ENCODE data around the gene SPEG. TPM values are rescaled to one million over a fixed set of nuclear protein-coding genes. Genes with fewer than 3 reads are reported as not detected.

The SPEG gene
- total and polyA plus RNA-seq, 9 donors: 66.5 to 177 (median 146) TPM

Other genes starting within 250 kb of the SPEG start
- 26.6 TPM for gene ZFAND2B, start 228.1 kb upstream of the SPEG start, total RNA-seq
- 10 to 100 TPM; 18.8 to 31.9 (median 22.8) TPM for gene ZFAND2B, start 228.1 kb upstream of the SPEG start, polyA plus RNA-seq (ENCODE audit: insufficient read depth in 1 of 8, insufficient read length in 8 of 8, low replicate concordance in 1 of 8)
- gene ABCB6, start 215.9 kb upstream of the SPEG start, total RNA-seq: 28.7 TPM
- 10 to 100 TPM; 28.4 to 42.0 (median 34.2) TPM for gene ABCB6, start 215.9 kb upstream of the SPEG start, polyA plus RNA-seq (ENCODE audit: insufficient read depth in 1 of 8, insufficient read length in 8 of 8, low replicate concordance in 1 of 8)
- 13.7 TPM for gene ATG9A, start 205.2 kb upstream of the SPEG start, total RNA-seq
- 10 to 100 TPM; 27.6 to 35.1 (median 32.3) TPM for gene ATG9A, start 205.2 kb upstream of the SPEG start, polyA plus RNA-seq (ENCODE audit: insufficient read depth in 1 of 8, insufficient read length in 8 of 8, low replicate concordance in 1 of 8)
- gene ANKZF1, start 205.0 kb upstream of the SPEG start, total RNA-seq: 21.5 TPM
- 10 to 100 TPM; 16.3 to 32.0 (median 23.6) TPM for gene ANKZF1, start 205.0 kb upstream of the SPEG start, polyA plus RNA-seq (ENCODE audit: insufficient read depth in 1 of 8, insufficient read length in 8 of 8, low replicate concordance in 1 of 8)
- 6.6 TPM for gene GLB1L, start 189.4 kb upstream of the SPEG start, total RNA-seq
- gene GLB1L, start 189.4 kb upstream of the SPEG start, polyA plus RNA-seq (ENCODE audit: insufficient read depth in 1 of 8, insufficient read length in 8 of 8, low replicate concordance in 1 of 8): 1 to 10 TPM; 3.3 to 9.9 (median 5.7) TPM
- 12.5 TPM for gene STK16, start 189.4 kb upstream of the SPEG start, total RNA-seq
- gene STK16, start 189.4 kb upstream of the SPEG start, polyA plus RNA-seq (ENCODE audit: insufficient read depth in 1 of 8, insufficient read length in 8 of 8, low replicate concordance in 1 of 8): 10 to 100 TPM; 15.1 to 23.1 (median 19.6) TPM
- 0.04 TPM for gene TUBA4B, start 181.6 kb upstream of the SPEG start, total RNA-seq
- gene TUBA4B, start 181.6 kb upstream of the SPEG start, polyA plus RNA-seq (ENCODE audit: insufficient read depth in 1 of 8, insufficient read length in 8 of 8, low replicate concordance in 1 of 8): under 1 TPM in 6 of 8 donors, not detected in 2; 0.13 to 0.56 (median 0.18) TPM
- 36.2 TPM for gene TUBA4A, start 180.9 kb upstream of the SPEG start, total RNA-seq
- gene TUBA4A, start 180.9 kb upstream of the SPEG start, polyA plus RNA-seq (ENCODE audit: insufficient read depth in 1 of 8, insufficient read length in 8 of 8, low replicate concordance in 1 of 8): 100 to 1,000 TPM in 4 of 8 donors, 10 to 100 TPM in 4; 77.1 to 160 (median 107) TPM
- 52.6 TPM for gene DNAJB2, start 155.5 kb upstream of the SPEG start, total RNA-seq
- gene DNAJB2, start 155.5 kb upstream of the SPEG start, polyA plus RNA-seq (ENCODE audit: insufficient read depth in 1 of 8, insufficient read length in 8 of 8, low replicate concordance in 1 of 8): 10 to 100 TPM; 77.8 to 93.2 (median 85.9) TPM
- 0.09 TPM for gene PTPRN, start 125.4 kb upstream of the SPEG start, total RNA-seq
- 1 to 10 TPM in 1 of 8 donors, under 1 TPM in 7; 0.09 to 1.0 (median 0.38) TPM for gene PTPRN, start 125.4 kb upstream of the SPEG start, polyA plus RNA-seq (ENCODE audit: insufficient read depth in 1 of 8, insufficient read length in 8 of 8, low replicate concordance in 1 of 8)
- gene RESP18, start 102.1 kb upstream of the SPEG start, total RNA-seq: not detected
- gene RESP18, start 102.1 kb upstream of the SPEG start, polyA plus RNA-seq (ENCODE audit: insufficient read depth in 1 of 8, insufficient read length in 8 of 8, low replicate concordance in 1 of 8): not detected
- 24.5 TPM for gene DNPEP, start 46.9 kb upstream of the SPEG start, total RNA-seq
- gene DNPEP, start 46.9 kb upstream of the SPEG start, polyA plus RNA-seq (ENCODE audit: insufficient read depth in 1 of 8, insufficient read length in 8 of 8, low replicate concordance in 1 of 8): 10 to 100 TPM; 28.6 to 48.5 (median 39.7) TPM
- 2,854 TPM for gene DES, start 16.5 kb upstream of the SPEG start, total RNA-seq
- gene DES, start 16.5 kb upstream of the SPEG start, polyA plus RNA-seq (ENCODE audit: insufficient read depth in 1 of 8, insufficient read length in 8 of 8, low replicate concordance in 1 of 8): 1,000 to 10,000 TPM; 2,139 to 4,335 (median 3,881) TPM
- gene GMPPA, start 64.0 kb downstream of the SPEG start, total RNA-seq: 28.7 TPM
- 10 to 100 TPM; 23.4 to 34.3 (median 27.4) TPM for gene GMPPA, start 64.0 kb downstream of the SPEG start, polyA plus RNA-seq (ENCODE audit: insufficient read depth in 1 of 8, insufficient read length in 8 of 8, low replicate concordance in 1 of 8)
- gene ASIC4, start 79.6 kb downstream of the SPEG start, total RNA-seq: 0.44 TPM
- gene ASIC4, start 79.6 kb downstream of the SPEG start, polyA plus RNA-seq (ENCODE audit: insufficient read depth in 1 of 8, insufficient read length in 8 of 8, low replicate concordance in 1 of 8): under 1 TPM; 0.12 to 0.51 (median 0.34) TPM
- 58.8 TPM for gene CHPF, start 109.0 kb downstream of the SPEG start, total RNA-seq
- 10 to 100 TPM; 46.1 to 74.6 (median 64.6) TPM for gene CHPF, start 109.0 kb downstream of the SPEG start, polyA plus RNA-seq (ENCODE audit: insufficient read depth in 1 of 8, insufficient read length in 8 of 8, low replicate concordance in 1 of 8)
- 1.2 TPM for gene TMEM198, start 109.2 kb downstream of the SPEG start, total RNA-seq
- 1 to 10 TPM; 2.6 to 4.6 (median 3.1) TPM for gene TMEM198, start 109.2 kb downstream of the SPEG start, polyA plus RNA-seq (ENCODE audit: insufficient read depth in 1 of 8, insufficient read length in 8 of 8, low replicate concordance in 1 of 8)
- 120 TPM for gene OBSL1, start 136.7 kb downstream of the SPEG start, total RNA-seq
- gene OBSL1, start 136.7 kb downstream of the SPEG start, polyA plus RNA-seq (ENCODE audit: insufficient read depth in 1 of 8, insufficient read length in 8 of 8, low replicate concordance in 1 of 8): 100 to 1,000 TPM; 117 to 193 (median 165) TPM
- 0.27 TPM for gene INHA, start 137.5 kb downstream of the SPEG start, total RNA-seq
- gene INHA, start 137.5 kb downstream of the SPEG start, polyA plus RNA-seq (ENCODE audit: insufficient read depth in 1 of 8, insufficient read length in 8 of 8, low replicate concordance in 1 of 8): 1 to 10 TPM in 1 of 8 donors, under 1 TPM in 7; 0.26 to 1.3 (median 0.84) TPM
- 12.7 TPM for gene STK11IP, start 163.0 kb downstream of the SPEG start, total RNA-seq
- 10 to 100 TPM; 13.3 to 23.8 (median 19.2) TPM for gene STK11IP, start 163.0 kb downstream of the SPEG start, polyA plus RNA-seq (ENCODE audit: insufficient read depth in 1 of 8, insufficient read length in 8 of 8, low replicate concordance in 1 of 8)
- 5.5 TPM for gene SLC4A3, start 192.8 kb downstream of the SPEG start, total RNA-seq
- 10 to 100 TPM in 6 of 8 donors, 1 to 10 TPM in 2; 8.3 to 15.9 (median 11.5) TPM for gene SLC4A3, start 192.8 kb downstream of the SPEG start, polyA plus RNA-seq (ENCODE audit: insufficient read depth in 1 of 8, insufficient read length in 8 of 8, low replicate concordance in 1 of 8)

Measured in muscle of leg (tissue), 9 donors.